GM23338 (cell line): ENCODE measurements around the gene TMEM138.

Source experiments
- CREB1 ChIP-seq: fragments of 250-450 bp; sonication (Bioruptor Pico); IDR thresholded peaks from 2 replicates; pipeline ENCODE4 v1.5.0; 2020; ENCODE audit warnings: low read depth, mild to moderate bottlenecking, moderate library complexity
- EZH2 ChIP-seq: fragments of 200-600 bp; sonication (generic); IDR thresholded peaks from one replicate; pipeline ENCODE4 v1.8.0; 2017; ENCODE audit warnings: antibody characterized with exemption, mild to moderate bottlenecking, low read depth; ENCODE audit not compliant: unreplicated experiment
- EZH2phosphoT487 ChIP-seq: fragments of 200-600 bp; sonication (generic); IDR thresholded peaks from one replicate; pipeline ENCODE4 v1.8.1; 2018; ENCODE audit warnings: antibody characterized with exemption; ENCODE audit not compliant: unreplicated experiment
- JUNB ChIP-seq: IDR thresholded peaks from one replicate; pipeline ENCODE4 v1.6.1; 2016; ENCODE audit warnings: antibody characterized with exemption; ENCODE audit not compliant: unreplicated experiment
- POLR2AphosphoS5 ChIP-seq: IDR thresholded peaks from 2 replicates; pipeline ENCODE4 v1.6.1; 2016; ENCODE audit warnings: antibody characterized with exemption, low read depth
- REST ChIP-seq: IDR thresholded peaks from one replicate; pipeline ENCODE4 v1.6.1; 2018; ENCODE audit warnings: antibody characterized with exemption; ENCODE audit not compliant: unreplicated experiment
- STAT1 ChIP-seq: IDR thresholded peaks from one replicate; pipeline ENCODE4 v1.6.1; 2016; ENCODE audit warnings: antibody characterized with exemption; ENCODE audit not compliant: unreplicated experiment
- TF ChIP-seq, protein P1 (sequence below), 2 experiments: fragments of 200-600 bp in 1 of 2; sonication (generic) in 1 of 2; conservative IDR thresholded peaks; 2 replicates each; pipeline versions ENCODE4 v1.5.1 to v1.6.1; 2016 to 2017; ENCODE audit warnings: antibody characterized with exemption in 2 of 2, low read depth in 2 of 2, mild to moderate bottlenecking in 2 of 2, moderate library complexity in 1 of 2

DNA sequence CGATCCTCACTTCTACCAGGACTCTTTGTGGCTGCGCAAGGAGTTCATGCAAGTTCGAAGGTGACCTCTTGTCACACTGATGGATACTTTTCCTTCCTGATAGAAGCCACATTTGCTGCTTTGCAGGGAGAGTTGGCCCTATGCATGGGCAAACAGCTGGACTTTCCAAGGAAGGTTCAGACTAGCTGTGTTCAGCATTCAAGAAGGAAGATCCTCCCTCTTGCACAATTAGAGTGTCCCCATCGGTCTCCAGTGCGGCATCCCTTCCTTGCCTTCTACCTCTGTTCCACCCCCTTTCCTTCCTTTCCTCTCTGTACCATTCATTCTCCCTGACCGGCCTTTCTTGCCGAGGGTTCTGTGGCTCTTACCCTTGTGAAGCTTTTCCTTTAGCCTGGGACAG is 6.5 kb downstream of the TMEM138 start:
- TF ChIP-seq POLR2AphosphoS5: no peak
- no peak for TF ChIP-seq EZH2phosphoT487
- TF ChIP-seq EZH2: no peak
- TF ChIP-seq, protein P1, sequence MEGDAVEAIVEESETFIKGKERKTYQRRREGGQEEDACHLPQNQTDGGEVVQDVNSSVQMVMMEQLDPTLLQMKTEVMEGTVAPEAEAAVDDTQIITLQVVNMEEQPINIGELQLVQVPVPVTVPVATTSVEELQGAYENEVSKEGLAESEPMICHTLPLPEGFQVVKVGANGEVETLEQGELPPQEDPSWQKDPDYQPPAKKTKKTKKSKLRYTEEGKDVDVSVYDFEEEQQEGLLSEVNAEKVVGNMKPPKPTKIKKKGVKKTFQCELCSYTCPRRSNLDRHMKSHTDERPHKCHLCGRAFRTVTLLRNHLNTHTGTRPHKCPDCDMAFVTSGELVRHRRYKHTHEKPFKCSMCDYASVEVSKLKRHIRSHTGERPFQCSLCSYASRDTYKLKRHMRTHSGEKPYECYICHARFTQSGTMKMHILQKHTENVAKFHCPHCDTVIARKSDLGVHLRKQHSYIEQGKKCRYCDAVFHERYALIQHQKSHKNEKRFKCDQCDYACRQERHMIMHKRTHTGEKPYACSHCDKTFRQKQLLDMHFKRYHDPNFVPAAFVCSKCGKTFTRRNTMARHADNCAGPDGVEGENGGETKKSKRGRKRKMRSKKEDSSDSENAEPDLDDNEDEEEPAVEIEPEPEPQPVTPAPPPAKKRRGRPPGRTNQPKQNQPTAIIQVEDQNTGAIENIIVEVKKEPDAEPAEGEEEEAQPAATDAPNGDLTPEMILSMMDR (conservative IDR thresholded peaks at IDR 0.05; ENCODE audit: low read depth in 2 of 2): no peak
- no peak for TF ChIP-seq CREB1 (CRISPR knock-in tag)
- no peak for TF ChIP-seq REST
- TF ChIP-seq JUNB: no peak
- no peak for TF ChIP-seq STAT1
